A549 (cell line): ENCODE results near the gene ABL1. TPM values are rescaled to one million over a fixed set of nuclear protein-coding genes. Genes with fewer than 3 reads are reported as not detected.

ENCODE experiments used
- ATAC-seq, 2 experiments: fragments of 200-7000 bp in 1 of 2; fragments of >200 bp in 1 of 2; cut with Nextera tagmentation in 1 of 2; cut with Tn5 transposase in 1 of 2; 3 replicates each; pipeline versions ENCODE4 v1.8.0 to v1.9.1; 2018 to 2020; ENCODE audit warnings: mild to moderate bottlenecking in 1 of 2, moderate library complexity in 1 of 2
- CTCF ChIA-PET: fragments of 300-600 bp; sonication (Branson Sonifier 250); formaldehyde crosslinking; extraction: SDS; loops from one replicate; lab custom pipeline; 2021; ENCODE audit warnings: antibody characterized with exemption, inconsistent platforms; lab: Yijun Ruan, JAX
- POLR2A ChIA-PET: fragments of 350-600 bp; formaldehyde crosslinking; extraction: SDS; loops from one replicate; lab custom pipeline; 2021; ENCODE audit warnings: antibody characterized with exemption, inconsistent platforms; lab: Yijun Ruan, JAX
- DNase-seq, 2 experiments: peaks; one replicate each; pipeline versions ENCODE4 v3.0.0 to v3.0.0-alpha.2; 2011 to 2016; ENCODE audit warnings: low read depth in 1 of 2, low spot score in 1 of 2
- FAIRE-seq: peaks from 2 replicates; lab custom pipeline; 2011; peaks lifted over from hg19 to GRCh38; lab: Jason Lieb, UNC
- H3K27ac ChIP-seq, 2 experiments: fragments of >200 bp; sonication (Bioruptor Twin); formaldehyde crosslinking; 3 replicates each; pipeline ENCODE4 v1.5.1; 2016 to 2017
- H3K4me1 ChIP-seq: fragments of >200 bp; sonication (Bioruptor Twin); formaldehyde crosslinking; 3 replicates; pipeline ENCODE4 v1.6.1; 2016
- H3K4me2 ChIP-seq: fragments of >200 bp; sonication (Bioruptor Twin); formaldehyde crosslinking; 3 replicates; pipeline ENCODE4 v1.6.1; 2016
- H3K4me3 ChIP-seq: fragments of >200 bp; sonication (Bioruptor Twin); formaldehyde crosslinking; 3 replicates; pipeline ENCODE4 v1.5.1; 2016
- H3K9me3 ChIP-seq: fragments of >200 bp; sonication (Bioruptor Twin); formaldehyde crosslinking; 3 replicates; pipeline ENCODE4 v1.6.1; 2016
- BCL3 ChIP-seq: fragments of >200 bp; sonication (Bioruptor Twin); formaldehyde crosslinking; IDR thresholded peaks from 3 replicates; pipeline ENCODE4 v1.6.1; 2016
- BHLHE40 ChIP-seq: IDR thresholded peaks from 2 replicates; pipeline ENCODE4 v1.6.1; 2012; ENCODE audit warnings: low read depth, low read length, inconsistent platforms
- CEBPB ChIP-seq, 2 experiments: fragments of >200 bp in 1 of 2; sonication (Bioruptor Twin) in 1 of 2; formaldehyde crosslinking in 1 of 2; IDR thresholded peaks; 2 replicates each; pipeline ENCODE4 v1.6.1; 2012 to 2016
- CHD4 ChIP-seq: fragments of 200-600 bp; sonication (generic); IDR thresholded peaks from 2 replicates; pipeline ENCODE4 v1.6.1; 2016; ENCODE audit warnings: antibody characterized with exemption, mild to moderate bottlenecking, borderline replicate concordance
- EHMT2 ChIP-seq: fragments of 200-600 bp; sonication (generic); IDR thresholded peaks from 2 replicates; pipeline ENCODE4 v1.6.1; 2016; ENCODE audit warnings: antibody characterized with exemption, low read depth, mild to moderate bottlenecking, moderate library complexity
- ELK1 ChIP-seq: fragments of 150-350 bp; IDR thresholded peaks from 2 replicates; pipeline ENCODE4 v1.6.1; 2014; ENCODE audit warnings: low read depth, mild to moderate bottlenecking, low read length
- EP300 ChIP-seq, 2 experiments: fragments of >200 bp; sonication (Bioruptor Twin); formaldehyde crosslinking; IDR thresholded peaks; 2 replicates in 1 of 2; 3 replicates in 1 of 2; pipeline ENCODE4 v1.6.1; 2016 to 2017
- HES2 ChIP-seq: fragments of >200 bp; sonication (Bioruptor Twin); formaldehyde crosslinking; IDR thresholded peaks from 2 replicates; pipeline ENCODE4 v1.6.1; 2016
- HOXA7 ChIP-seq: fragments of 250-450 bp; sonication (Bioruptor Pico); IDR thresholded peaks from 2 replicates; pipeline ENCODE4 v1.5.0; 2020; ENCODE audit warnings: mild to moderate bottlenecking, moderate library complexity
- HOXB13 ChIP-seq: fragments of 250-450 bp; sonication (Bioruptor Pico); IDR thresholded peaks from 2 replicates; pipeline ENCODE4 v1.5.0; 2020; ENCODE audit warnings: low read depth, mild to moderate bottlenecking, moderate library complexity
- JUN ChIP-seq, 2 experiments: fragments of >200 bp; sonication (Bioruptor Twin); formaldehyde crosslinking; IDR thresholded peaks; 2 replicates in 1 of 2; 3 replicates in 1 of 2; pipeline ENCODE4 v1.6.1; 2016 to 2017
- JUNB ChIP-seq: fragments of >200 bp; sonication (Bioruptor Twin); formaldehyde crosslinking; IDR thresholded peaks from 2 replicates; pipeline ENCODE4 v1.6.1; 2016
- KDM5A ChIP-seq: fragments of 200-600 bp; sonication (generic); IDR thresholded peaks from 2 replicates; pipeline ENCODE4 v1.6.1; 2016; ENCODE audit warnings: antibody characterized with exemption, mild to moderate bottlenecking
- MAFK ChIP-seq: fragments of 450-650 bp; IDR thresholded peaks from 2 replicates; pipeline ENCODE4 v1.6.1; 2014; ENCODE audit not compliant: partially characterized antibody
- MAX ChIP-seq: IDR thresholded peaks from 2 replicates; pipeline ENCODE4 v1.6.1; 2012
- MAZ ChIP-seq: fragments of 150-350 bp; IDR thresholded peaks from 2 replicates; pipeline ENCODE4 v1.6.1; 2014; ENCODE audit warnings: antibody characterized with exemption, low read depth, low read length, borderline replicate concordance
- MYC ChIP-seq: IDR thresholded peaks from 2 replicates; pipeline ENCODE4 v1.6.1; 2012; ENCODE audit warnings: mild to moderate bottlenecking, inconsistent platforms, low read length, improper control_type of control experiment, borderline replicate concordance
- NFE2L2 ChIP-seq: fragments of 150-350 bp; conservative IDR thresholded peaks from 2 replicates; pipeline ENCODE4 v1.6.1; 2014; ENCODE audit warnings: low read length
- RARB ChIP-seq: fragments of 250-450 bp; sonication (Bioruptor Pico); IDR thresholded peaks from 2 replicates; pipeline ENCODE4 v1.8.0; 2021; ENCODE audit warnings: mild to moderate bottlenecking, moderate library complexity
- RCOR1 ChIP-seq: fragments of 150-350 bp; IDR thresholded peaks from 2 replicates; pipeline ENCODE4 v1.6.1; 2014; ENCODE audit warnings: antibody characterized with exemption, low read length, low read depth
- REST ChIP-seq: fragments of 200-600 bp; sonication (generic); IDR thresholded peaks from 2 replicates; pipeline ENCODE4 v1.6.1; 2016; ENCODE audit warnings: antibody characterized with exemption, mild to moderate bottlenecking, moderate library complexity
- RFX5 ChIP-seq: fragments of 450-650 bp; IDR thresholded peaks from 2 replicates; pipeline ENCODE4 v1.7.1; 2014; ENCODE audit warnings: antibody characterized with exemption, mild to moderate bottlenecking, moderate library complexity
- SREBF2 ChIP-seq: fragments of 450-650 bp; IDR thresholded peaks from 2 replicates; pipeline ENCODE4 v1.6.1; 2014; ENCODE audit warnings: mild to moderate bottlenecking, moderate library complexity
- WGBS: methylation state at CpG from one replicate; pipeline ENCODE4 v1.1.6; 2017; ENCODE audit errors: missing lambda C conversion rate; 5-methylcytosine and 5-hydroxymethylcytosine counted together
- polyA plus RNA-seq, 4 experiments: library from polyadenylated mRNA; depleted of rRNA in 3 of 4; stranded (reverse); fragments of >200 nt; fragmentation: RNase III in 1 of 4; extraction: RNeasy Plus Mini Kit Qiagen cat#74134 plus additional on column Dnase treatment in 1 of 4; gene quantifications; 2 replicates in 3 of 4; 3 replicates in 1 of 4; pipeline ENCODE4 v1.2.3, GENCODE V29; 2011 to 2017

The ABL1 gene
- polyA plus RNA-seq, 2 of the 4 experiments (the other 2 are of a cell fraction), result 26.5 to 32.4 TPM

GRCh38 chr9:130843049-130843908 lies 8.2 kb downstream of the ABL1 start:
- peak overlapping the region in 1 of 2 experiments; percentile 91; a peak in 3 of 6 replicates for H3K27ac ChIP-seq
- DNase-seq (no peak), FAIRE-seq (no peak), ATAC-seq (no peak)
- ChIA-PET CTCF (interaction anchor here (0.6 to 28.2 kb wide), 6 partner anchors 21 to 155 kb away, joined by 3 to 397 read pairs (median 5); no protein-coding TSS in a partner anchor), POLR2A (no interaction called here)
- TF ChIP-seq HOXB13 (CRISPR knock-in tag), result no peak
- no peak for TF ChIP-seq SREBF2
- no peak for TF ChIP-seq RFX5
- TF ChIP-seq EHMT2, result no peak
- no peak for TF ChIP-seq MYC
- no peak for TF ChIP-seq CEBPB (IDR thresholded peaks at IDR 0.05)
- TF ChIP-seq JUNB, result no peak
- no peak for TF ChIP-seq JUN (IDR thresholded peaks at IDR 0.05)
- TF ChIP-seq NFE2L2, result no peak
- no peak for TF ChIP-seq MAZ
- TF ChIP-seq MAFK, result no peak
- TF ChIP-seq HES2, result no peak
- no peak for TF ChIP-seq RCOR1
- peaks cover 79% of the 10 kb centered on the region for H3K4me1 ChIP-seq
- H3K9me3 ChIP-seq, result no peaks in the 10 kb centered on the region
- no peak overlapping the region for H3K4me3 ChIP-seq
- WGBS, result 80% methylated on average over 9 of the region's 9 CpGs
- peak overlapping the region; percentile 99; the same call in 1 of the 3 replicates for H3K4me2 ChIP-seq

GRCh38 chr9:130844044-130844451 lies 9.0 kb downstream of the ABL1 start:
- DNase-seq (no peak), ATAC-seq (no peak), FAIRE-seq (no peak)
- WGBS, result 87% methylated on average over 4 of the region's 4 CpGs
- Histone ChIP-seq H3K4me2 (peak overlapping the region; percentile 99; the same call in 2 of the 3 replicates), H3K9me3 (no peaks in the 10 kb centered on the region), H3K4me3 (no peak overlapping the region), H3K4me1 (peaks cover 79% of the 10 kb centered on the region), H3K27ac (peak overlapping the region in 1 of 2 experiments; percentile 91; a peak in 3 of 6 replicates)
- ChIA-PET POLR2A (no interaction called here), CTCF (interaction anchor here (1.0 to 28.2 kb wide), 4 partner anchors 20 to 138 kb away, joined by 3 to 397 read pairs (median 8); partner anchors contain the start of gene FIBCD1)
- TF ChIP-seq RCOR1 (no peak), ELK1 (no peak), MAX (no peak), RARB (CRISPR knock-in tag) (no peak), REST (no peak), BHLHE40 (no peak), SREBF2 (no peak), MAZ (no peak), KDM5A (no peak), HOXA7 (CRISPR knock-in tag) (no peak), BCL3 (no peak), MYC (no peak), CHD4 (no peak), EP300 (IDR thresholded peaks at IDR 0.05) (no peak)
